HG02759 (cell line): ENCODE measurements around the gene LIN54.
"Not testable (repeated sequence)": the region's sequence is repeated elsewhere in the genome, so short reads cannot be mapped to it uniquely, and the experiment has no call there.

Experiments
- ATAC-seq: cut with Tn5 transposase; IDR thresholded peaks from one replicate; pipeline ENCODE4 v1.9.1; 2021; ENCODE audit warnings: mild to moderate bottlenecking, moderate library complexity; ENCODE audit not compliant: unreplicated experiment

LIN54 gene

GRCh38 chr4:83010522-83011318 lies at the start of gene LIN54:
LIN54 (minus strand) TSS chr4:83010823; CDS start chr4:82984844, 25,979 bp downstream.
- peak; percentile 48 for ATAC-seq

GRCh38 chr4:83054928-83055327 lies 44.3 kb upstream of the LIN54 start:
- ATAC-seq, result no peak

- ATAC-seq, result not testable (repeated sequence)
Measured at GRCh38 chr4:83048781-83049180, 38.2 kb upstream of the LIN54 start.

GRCh38 chr4:83046693-83047473 lies 36.3 kb upstream of the LIN54 start:
- no peak for ATAC-seq

GRCh38 chr4:83043801-83044407 lies 33.3 kb upstream of the LIN54 start:
- ATAC-seq, result no peak

GRCh38 chr4:83043157-83043556 lies 32.5 kb upstream of the LIN54 start:
- ATAC-seq, result not testable (repeated sequence)

- no peak for ATAC-seq
Measured at GRCh38 chr4:83040269-83040668, 29.6 kb upstream of the LIN54 start.

GRCh38 chr4:83036991-83037665 lies 26.5 kb upstream of the LIN54 start:
- no peak for ATAC-seq

GRCh38 chr4:83034630-83035494 lies 24.2 kb upstream of the LIN54 start, which contains the start of gene COPS4:
COPS4 (plus strand) TSS chr4:83035183; CDS start chr4:83035225, 42 bp downstream.
- peak; percentile 99 for ATAC-seq

GRCh38 chr4:83029688-83030087 lies 19.1 kb upstream of the LIN54 start:
- no peak for ATAC-seq

- no peak for ATAC-seq
Measured at GRCh38 chr4:83028976-83029375, 18.4 kb upstream of the LIN54 start.

- ATAC-seq, result no peak
Measured at GRCh38 chr4:83025563-83025962, 14.9 kb upstream of the LIN54 start.

- no peak for ATAC-seq
Measured at GRCh38 chr4:83024233-83024632, 13.6 kb upstream of the LIN54 start.

GRCh38 chr4:83023599-83023998 lies 13.0 kb upstream of the LIN54 start:
- ATAC-seq, result not testable (repeated sequence)

GRCh38 chr4:83022724-83023450 lies 12.3 kb upstream of the LIN54 start:
- ATAC-seq, result no peak

- ATAC-seq, result peak; percentile 80
Measured at GRCh38 chr4:83019794-83020494, 9.3 kb upstream of the LIN54 start.

GRCh38 chr4:83013902-83014301 lies 3.3 kb upstream of the LIN54 start:
- ATAC-seq, result no peak

- ATAC-seq, result no peak
Measured at GRCh38 chr4:83013420-83013867, 2.8 kb upstream of the LIN54 start.
